SK-N-SH treated with all-trans-retinoic acid at 6 μM for 48 hours (cell line): ENCODE measurements around the gene APC2.

Experiments used
- OSR1 ChIP-seq: fragments of 250-450 bp; sonication (Bioruptor Pico); IDR thresholded peaks from 2 replicates; pipeline ENCODE4 v1.8.0; 2022; ENCODE audit warnings: moderate library complexity, mild to moderate bottlenecking, inconsistent platforms
- RARB ChIP-seq: fragments of 250-450 bp; sonication (Bioruptor Pico); IDR thresholded peaks from 2 replicates; pipeline ENCODE4 v1.8.0; 2021; ENCODE audit warnings: mild to moderate bottlenecking, moderate library complexity
- ZFP30 ChIP-seq: fragments of 450-650 bp; formaldehyde crosslinking; IDR thresholded peaks from 2 replicates; pipeline ENCODE4 v1.5.0; 2022; ENCODE audit warnings: mild to moderate bottlenecking, moderate library complexity
- ZNF70 ChIP-seq: fragments of 450-650 bp; formaldehyde crosslinking; IDR thresholded peaks from 2 replicates; pipeline ENCODE4 v1.5.0; 2020; ENCODE audit warnings: mild to moderate bottlenecking, moderate library complexity
- TF ChIP-seq, protein P1 (sequence below): fragments of 250-450 bp; sonication (Bioruptor Pico); IDR thresholded peaks from 2 replicates; pipeline ENCODE4 v1.5.1; 2020; ENCODE audit warnings: low read depth, mild to moderate bottlenecking, moderate library complexity
- TF ChIP-seq, protein P2 (sequence below): fragments of 250-450 bp; sonication (Bioruptor Pico); IDR thresholded peaks from 2 replicates; pipeline ENCODE4 v1.5.0; 2020; ENCODE audit warnings: mild to moderate bottlenecking, moderate library complexity

DNA sequence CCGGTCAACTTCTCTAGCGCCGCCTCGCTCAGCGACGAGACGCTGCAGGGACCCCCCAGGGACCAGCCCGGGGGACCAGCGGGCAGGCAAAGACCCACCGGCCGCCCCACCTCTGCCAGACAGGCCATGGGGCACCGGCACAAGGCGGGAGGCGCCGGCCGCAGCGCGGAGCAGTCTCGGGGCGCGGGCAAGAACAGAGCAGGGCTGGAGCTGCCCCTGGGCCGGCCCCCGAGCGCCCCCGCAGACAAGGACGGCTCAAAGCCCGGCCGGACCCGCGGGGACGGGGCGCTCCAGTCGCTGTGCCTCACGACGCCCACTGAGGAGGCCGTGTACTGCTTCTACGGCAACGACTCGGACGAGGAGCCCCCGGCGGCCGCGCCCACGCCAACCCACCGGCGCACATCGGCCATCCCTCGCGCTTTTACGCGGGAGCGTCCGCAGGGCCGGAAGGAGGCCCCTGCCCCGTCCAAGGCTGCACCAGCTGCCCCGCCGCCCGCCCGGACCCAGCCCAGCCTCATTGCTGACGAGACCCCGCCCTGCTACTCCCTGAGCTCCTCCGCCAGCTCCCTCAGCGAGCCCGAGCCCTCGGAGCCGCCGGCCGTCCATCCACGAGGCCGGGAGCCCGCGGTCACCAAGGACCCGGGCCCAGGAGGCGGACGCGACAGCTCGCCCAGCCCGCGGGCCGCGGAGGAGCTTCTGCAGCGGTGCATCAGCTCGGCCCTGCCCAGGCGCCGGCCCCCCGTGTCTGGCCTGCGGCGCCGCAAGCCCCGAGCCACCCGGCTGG lies 17.8 kb downstream of the APC2 start:
- TF ChIP-seq, protein P1, sequence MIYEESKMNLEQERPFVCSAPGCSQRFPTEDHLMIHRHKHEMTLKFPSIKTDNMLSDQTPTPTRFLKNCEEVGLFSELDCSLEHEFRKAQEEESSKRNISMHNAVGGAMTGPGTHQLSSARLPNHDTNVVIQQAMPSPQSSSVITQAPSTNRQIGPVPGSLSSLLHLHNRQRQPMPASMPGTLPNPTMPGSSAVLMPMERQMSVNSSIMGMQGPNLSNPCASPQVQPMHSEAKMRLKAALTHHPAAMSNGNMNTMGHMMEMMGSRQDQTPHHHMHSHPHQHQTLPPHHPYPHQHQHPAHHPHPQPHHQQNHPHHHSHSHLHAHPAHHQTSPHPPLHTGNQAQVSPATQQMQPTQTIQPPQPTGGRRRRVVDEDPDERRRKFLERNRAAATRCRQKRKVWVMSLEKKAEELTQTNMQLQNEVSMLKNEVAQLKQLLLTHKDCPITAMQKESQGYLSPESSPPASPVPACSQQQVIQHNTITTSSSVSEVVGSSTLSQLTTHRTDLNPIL (CRISPR knock-in tag), result no peak
- TF ChIP-seq RARB (CRISPR knock-in tag) (no peak), OSR1 (CRISPR knock-in tag) (no peak), ZNF70 (CRISPR knock-in tag) (no peak), ZFP30 (no peak)
- TF ChIP-seq, protein P2, sequence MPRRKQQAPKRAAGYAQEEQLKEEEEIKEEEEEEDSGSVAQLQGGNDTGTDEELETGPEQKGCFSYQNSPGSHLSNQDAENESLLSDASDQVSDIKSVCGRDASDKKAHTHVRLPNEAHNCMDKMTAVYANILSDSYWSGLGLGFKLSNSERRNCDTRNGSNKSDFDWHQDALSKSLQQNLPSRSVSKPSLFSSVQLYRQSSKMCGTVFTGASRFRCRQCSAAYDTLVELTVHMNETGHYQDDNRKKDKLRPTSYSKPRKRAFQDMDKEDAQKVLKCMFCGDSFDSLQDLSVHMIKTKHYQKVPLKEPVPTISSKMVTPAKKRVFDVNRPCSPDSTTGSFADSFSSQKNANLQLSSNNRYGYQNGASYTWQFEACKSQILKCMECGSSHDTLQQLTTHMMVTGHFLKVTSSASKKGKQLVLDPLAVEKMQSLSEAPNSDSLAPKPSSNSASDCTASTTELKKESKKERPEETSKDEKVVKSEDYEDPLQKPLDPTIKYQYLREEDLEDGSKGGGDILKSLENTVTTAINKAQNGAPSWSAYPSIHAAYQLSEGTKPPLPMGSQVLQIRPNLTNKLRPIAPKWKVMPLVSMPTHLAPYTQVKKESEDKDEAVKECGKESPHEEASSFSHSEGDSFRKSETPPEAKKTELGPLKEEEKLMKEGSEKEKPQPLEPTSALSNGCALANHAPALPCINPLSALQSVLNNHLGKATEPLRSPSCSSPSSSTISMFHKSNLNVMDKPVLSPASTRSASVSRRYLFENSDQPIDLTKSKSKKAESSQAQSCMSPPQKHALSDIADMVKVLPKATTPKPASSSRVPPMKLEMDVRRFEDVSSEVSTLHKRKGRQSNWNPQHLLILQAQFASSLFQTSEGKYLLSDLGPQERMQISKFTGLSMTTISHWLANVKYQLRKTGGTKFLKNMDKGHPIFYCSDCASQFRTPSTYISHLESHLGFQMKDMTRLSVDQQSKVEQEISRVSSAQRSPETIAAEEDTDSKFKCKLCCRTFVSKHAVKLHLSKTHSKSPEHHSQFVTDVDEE (CRISPR knock-in tag), result no peak
